CD4-positive, alpha-beta memory T cell (primary cell): ENCODE data around the gene UTY. TPM values are rescaled to one million over a fixed set of nuclear protein-coding genes. Genes with fewer than 3 reads are reported as not detected.
"Not testable (repeated sequence)": the region's sequence is repeated elsewhere in the genome, so short reads cannot be mapped to it uniquely, and the experiment has no call there.

ENCODE experiments used
- CTCF ChIA-PET: fragments of 350-600 bp; sonication (Branson Sonifier 250); formaldehyde crosslinking; loops from one replicate; lab custom pipeline; 2021; ENCODE audit warnings: inconsistent platforms; ENCODE audit not compliant: partially characterized antibody; lab: Charles Lee
- POLR2A ChIA-PET: fragments of 350-600 bp; sonication (Branson Sonifier 250); formaldehyde crosslinking; loops from one replicate; lab custom pipeline; 2021; ENCODE audit not compliant: partially characterized antibody; lab: Charles Lee
- DNase-seq, 5 donors: peaks; one replicate each; pipeline versions ENCODE4 v3.0.0 to v3.0.0-alpha.2; 2020 to 2022; ENCODE audit warnings: mixed read lengths in 1 of 5
- H3K27ac ChIP-seq: one replicate; pipeline ENCODE4 v1.7.0; 2013; ENCODE audit warnings: low read depth, low read length
- H3K27me3 ChIP-seq: 2 replicates; pipeline ENCODE4 v1.7.0; 2013; ENCODE audit warnings: mild to moderate bottlenecking, low read length, moderate library complexity; ENCODE audit not compliant: insufficient read depth
- H3K36me3 ChIP-seq: 2 replicates; pipeline ENCODE4 v1.7.0; 2013; ENCODE audit warnings: mild to moderate bottlenecking, low read length, moderate library complexity; ENCODE audit not compliant: insufficient read depth
- H3K4me1 ChIP-seq: 2 replicates; pipeline ENCODE4 v1.7.0; 2013; ENCODE audit warnings: mild to moderate bottlenecking, low read length, moderate library complexity; ENCODE audit not compliant: insufficient read depth
- H3K4me3 ChIP-seq, 2 donors: one replicate each; pipeline ENCODE4 v1.7.0; 2013; ENCODE audit warnings: low read length in 2 of 2, mild to moderate bottlenecking in 1 of 2
- H3K9me3 ChIP-seq, 2 donors: one replicate each; pipeline ENCODE4 v1.7.0; 2013; ENCODE audit warnings: low read length in 2 of 2, control low read depth in 1 of 2; ENCODE audit not compliant: control insufficient read depth in 1 of 2
- H3K27ac Mint-ChIP-seq, 7 donors: one replicate each; pipeline ENCODE4 v1.8.0; 2020 to 2021; ENCODE audit warnings: mixed read lengths in 7 of 7, mild to moderate bottlenecking in 6 of 7, inconsistent platforms in 3 of 7, moderate library complexity in 3 of 7
- H3K27me3 Mint-ChIP-seq, 2 donors: one replicate each; pipeline ENCODE4 v1.8.0; 2020 to 2021; ENCODE audit warnings: mixed read lengths in 2 of 2
- H3K36me3 Mint-ChIP-seq, 2 donors: one replicate each; pipeline ENCODE4 v1.8.0; 2020 to 2021; ENCODE audit warnings: mixed read lengths in 2 of 2, inconsistent platforms in 1 of 2, mild to moderate bottlenecking in 1 of 2
- H3K4me1 Mint-ChIP-seq, 4 donors: one replicate each; pipeline ENCODE4 v1.8.0; 2020 to 2021; ENCODE audit warnings: mixed read lengths in 4 of 4, mild to moderate bottlenecking in 1 of 4
- H3K4me3 Mint-ChIP-seq, 8 donors: one replicate each; pipeline ENCODE4 v1.8.0; 2020 to 2021; ENCODE audit warnings: mixed read lengths in 8 of 8, mild to moderate bottlenecking in 7 of 8, moderate library complexity in 6 of 8, inconsistent platforms in 3 of 8
- H3K9me3 Mint-ChIP-seq, 8 donors: one replicate each; pipeline ENCODE4 v1.8.0; 2020 to 2021; ENCODE audit warnings: mixed read lengths in 8 of 8, mild to moderate bottlenecking in 5 of 8, inconsistent platforms in 3 of 8, moderate library complexity in 1 of 8
- intact Hi-C: fragments of 100-400 bp; cut with micrococcal nuclease; formaldehyde crosslinking; loops from one replicate; pipeline ENCODE4 v1.15.1; 2023
- polyA plus RNA-seq, 2 donors: library from polyadenylated mRNA; unstranded; fragments of 300-500 nt; fragmentation: Illumina TruSeq; gene quantifications; one replicate each; pipeline ENCODE4 v1.2.3, GENCODE V29; 2021
- total RNA-seq, 2 experiments: library from RNA; stranded (reverse); gene quantifications; one replicate each; pipeline ENCODE4 v1.2.3, GENCODE V29; 2021

Gene UTY
- total and polyA plus RNA-seq, 4 experiments from 2014 or later = 70.8 to 71.8 TPM; not detected in 2

DNA sequence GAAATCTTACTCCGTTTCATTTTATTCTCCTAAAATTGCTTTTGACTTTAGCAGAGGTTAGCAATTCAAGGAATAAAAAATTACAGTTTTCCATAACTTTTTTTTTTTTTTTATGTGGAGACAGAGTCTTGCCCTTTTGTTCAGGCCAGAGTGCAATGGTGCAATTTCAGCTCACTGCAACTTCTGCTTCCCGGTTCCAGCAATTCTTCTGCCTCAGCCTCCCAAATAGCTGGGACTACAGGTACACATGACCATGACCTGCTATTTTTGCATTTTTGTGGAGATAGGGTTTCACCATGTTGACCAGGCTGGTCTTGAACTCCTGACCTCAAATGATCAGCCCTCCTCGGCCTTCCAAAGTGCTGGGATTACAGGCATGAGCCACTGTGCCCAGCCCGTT lies 179.0 kb downstream of the UTY start:
- DNase-seq = no peak
- intact Hi-C loops = no loop called here
- ChIA-PET CTCF (no interaction called here), POLR2A (no interaction called here)
- Mint-ChIP-seq H3K36me3 (peaks cover 0 to 40% of the 10 kb centered on the region in 2 donors), H3K9me3 (no peaks in the 10 kb centered on the region), H3K27ac (no peak overlapping the region), H3K27me3 (no peaks in the 10 kb centered on the region), H3K4me1 (peaks cover 0 to 7% (median under 1%) of the 10 kb centered on the region in 4 donors), H3K4me3 (no peak overlapping the region)
- Histone ChIP-seq H3K27ac (no peak overlapping the region), H3K36me3 (peaks cover 10% of the 10 kb centered on the region), H3K4me1 (no peaks in the 10 kb centered on the region), H3K9me3 (no peaks in the 10 kb centered on the region), H3K4me3 (no peak overlapping the region), H3K27me3 (no peaks in the 10 kb centered on the region)

DNA sequence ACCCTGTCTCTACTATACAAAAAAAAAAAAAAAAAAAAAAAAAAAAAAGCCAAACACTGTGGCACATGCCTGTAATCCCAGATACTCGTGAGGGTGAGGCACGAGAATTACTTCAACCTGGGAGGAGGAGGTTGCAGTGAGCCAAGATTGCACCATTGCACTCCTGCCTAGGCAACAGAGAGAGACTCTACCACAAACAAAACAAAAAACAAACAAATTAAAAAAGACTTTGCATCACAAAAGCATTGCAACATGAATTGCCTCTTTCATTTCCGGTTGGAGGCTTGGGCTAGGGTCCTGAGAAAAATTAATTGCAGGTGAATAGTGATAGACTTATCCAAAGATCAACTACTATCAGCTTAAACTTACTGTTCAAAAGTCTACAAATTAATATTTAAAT lies 180.4 kb downstream of the UTY start:
- intact Hi-C loops = no loop called here
- no peak overlapping the region for H3K4me3 ChIP-seq
- no peaks in the 10 kb centered on the region for H3K4me1 ChIP-seq
- DNase-seq = no peak
- H3K27me3 ChIP-seq = no peaks in the 10 kb centered on the region
- H3K9me3 Mint-ChIP-seq = no peaks in the 10 kb centered on the region
- peaks cover 15% of the 10 kb centered on the region for H3K36me3 ChIP-seq
- peaks cover 0 to 42% of the 10 kb centered on the region in 2 donors for H3K36me3 Mint-ChIP-seq
- no peak overlapping the region for H3K4me3 Mint-ChIP-seq
- H3K27ac ChIP-seq = no peak overlapping the region
- peaks cover 0 to 7% (median 2%) of the 10 kb centered on the region in 4 donors for H3K4me1 Mint-ChIP-seq
- no peak overlapping the region for H3K27ac Mint-ChIP-seq
- CTCF ChIA-PET = no interaction called here
- POLR2A ChIA-PET = no interaction called here
- H3K9me3 ChIP-seq = no peaks in the 10 kb centered on the region
- H3K27me3 Mint-ChIP-seq = no peaks in the 10 kb centered on the region

DNA sequence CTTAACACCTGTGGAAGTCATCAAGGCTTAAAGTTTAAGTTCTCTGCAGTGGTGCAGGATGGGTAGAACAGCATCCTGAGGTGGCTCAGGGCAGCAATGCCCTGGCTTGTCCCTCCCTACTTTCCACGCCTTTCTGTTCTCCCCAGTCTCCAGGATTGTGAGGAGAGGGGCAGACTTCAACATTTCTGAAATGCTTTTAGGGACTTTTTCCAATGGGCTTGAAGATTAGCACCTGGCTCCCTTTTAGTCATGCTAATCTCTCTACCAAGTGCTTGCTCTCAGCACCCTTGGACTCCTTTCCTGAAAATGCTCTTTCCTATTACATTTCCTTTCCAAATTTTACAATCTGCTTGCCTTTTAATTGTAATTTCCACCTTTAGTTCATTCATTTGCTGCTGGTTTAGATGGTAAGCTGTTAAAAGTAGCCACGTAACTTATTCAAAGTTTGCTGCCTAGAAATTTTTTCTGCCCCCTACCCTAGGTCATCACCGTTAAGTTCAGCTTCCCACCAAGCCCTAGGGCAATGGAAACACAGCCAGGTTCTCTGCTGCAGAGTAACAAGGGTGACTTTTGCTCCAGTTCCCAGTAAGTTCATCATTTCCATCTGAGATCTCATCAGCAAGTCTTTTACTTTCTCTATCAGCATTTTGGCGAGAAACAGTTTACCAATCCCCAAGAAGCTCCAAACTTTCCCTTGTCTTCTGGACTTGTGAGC lies 183.5 kb downstream of the UTY start:
- Histone ChIP-seq H3K36me3 (peaks cover 11% of the 10 kb centered on the region), H3K27me3 (no peaks in the 10 kb centered on the region), H3K4me1 (no peaks in the 10 kb centered on the region), H3K4me3 (no peak overlapping the region), H3K27ac (no peak overlapping the region), H3K9me3 (no peaks in the 10 kb centered on the region)
- no peak for DNase-seq
- H3K9me3 Mint-ChIP-seq = no peaks in the 10 kb centered on the region
- intact Hi-C loops = no loop called here
- H3K27me3 Mint-ChIP-seq = no peaks in the 10 kb centered on the region
- H3K4me1 Mint-ChIP-seq = peaks cover 0 to 4% (median 0%) of the 10 kb centered on the region in 4 donors
- no peak overlapping the region for H3K27ac Mint-ChIP-seq
- H3K36me3 Mint-ChIP-seq = peaks cover 0 to 42% of the 10 kb centered on the region in 2 donors
- ChIA-PET POLR2A (interaction anchor here (0.6 kb wide), 1 partner anchor 71 kb away, joined by 5 read pairs; no protein-coding TSS in a partner anchor), CTCF (no interaction called here)
- H3K4me3 Mint-ChIP-seq = no peak overlapping the region

DNA sequence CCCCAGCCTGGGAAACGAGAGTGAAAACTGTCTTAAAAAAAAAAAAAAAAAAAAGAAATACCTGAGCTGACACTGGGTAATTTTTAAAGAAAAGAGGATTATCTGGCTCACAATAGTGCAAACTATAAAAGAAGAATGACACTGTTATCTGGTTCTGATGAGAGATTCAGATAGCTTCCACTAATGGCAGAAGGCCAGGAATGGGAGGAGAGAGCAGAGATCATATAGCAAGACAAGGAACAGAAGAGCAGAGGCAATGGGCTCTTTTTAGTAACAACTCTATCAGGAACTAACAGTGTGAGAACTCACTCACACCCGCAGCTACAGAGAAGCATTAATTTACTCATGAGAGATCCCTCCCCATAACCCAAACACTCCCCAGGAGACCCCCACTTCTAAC lies 184.8 kb downstream of the UTY start:
- intact Hi-C loops = no loop called here
- ChIA-PET CTCF (no interaction called here), POLR2A (no interaction called here)
- Histone ChIP-seq H3K27ac (no peak overlapping the region), H3K4me1 (no peaks in the 10 kb centered on the region), H3K27me3 (no peaks in the 10 kb centered on the region), H3K4me3 (no peak overlapping the region), H3K9me3 (no peaks in the 10 kb centered on the region), H3K36me3 (peaks cover 11% of the 10 kb centered on the region)
- peaks cover 0 to 51% of the 10 kb centered on the region in 2 donors for H3K36me3 Mint-ChIP-seq
- no peak overlapping the region for H3K27ac Mint-ChIP-seq
- H3K9me3 Mint-ChIP-seq = no peaks in the 10 kb centered on the region
- H3K27me3 Mint-ChIP-seq = no peaks in the 10 kb centered on the region
- no peak overlapping the region for H3K4me3 Mint-ChIP-seq
- peaks cover 0 to 6% (median 0%) of the 10 kb centered on the region in 4 donors for H3K4me1 Mint-ChIP-seq
- no peak for DNase-seq

DNA sequence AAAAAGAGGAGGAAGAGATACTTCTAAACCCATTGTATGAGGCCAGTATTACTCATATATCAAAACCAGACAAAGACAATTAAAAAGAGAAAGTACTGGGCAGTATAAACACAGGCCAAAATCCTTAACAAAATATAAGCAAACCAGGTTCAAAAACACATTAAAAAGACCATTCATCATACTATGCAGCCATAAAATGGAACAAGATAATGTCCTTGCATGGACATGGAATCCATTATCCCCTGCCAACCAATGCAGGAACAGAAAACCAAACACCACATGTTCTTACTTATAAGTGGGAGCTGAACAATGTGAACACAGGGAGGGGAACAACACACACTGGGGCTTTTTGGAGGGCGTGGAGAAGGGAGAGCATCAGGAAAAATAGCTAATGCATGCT lies 188.6 kb downstream of the UTY start:
- Histone ChIP-seq H3K4me1 (no peaks in the 10 kb centered on the region), H3K27ac (no peak overlapping the region), H3K4me3 (no peak overlapping the region), H3K9me3 (no peaks in the 10 kb centered on the region), H3K36me3 (peaks cover 8% of the 10 kb centered on the region), H3K27me3 (no peaks in the 10 kb centered on the region)
- no peak for DNase-seq
- intact Hi-C loops = no loop called here
- H3K27me3 Mint-ChIP-seq = no peaks in the 10 kb centered on the region
- H3K4me1 Mint-ChIP-seq = peaks cover 0 to 6% (median 0%) of the 10 kb centered on the region in 4 donors
- H3K9me3 Mint-ChIP-seq = no peaks in the 10 kb centered on the region
- H3K27ac Mint-ChIP-seq = no peak overlapping the region
- ChIA-PET CTCF (no interaction called here), POLR2A (no interaction called here)
- H3K4me3 Mint-ChIP-seq = no peak overlapping the region
- H3K36me3 Mint-ChIP-seq = peaks cover 0 to 66% of the 10 kb centered on the region in 2 donors

DNA sequence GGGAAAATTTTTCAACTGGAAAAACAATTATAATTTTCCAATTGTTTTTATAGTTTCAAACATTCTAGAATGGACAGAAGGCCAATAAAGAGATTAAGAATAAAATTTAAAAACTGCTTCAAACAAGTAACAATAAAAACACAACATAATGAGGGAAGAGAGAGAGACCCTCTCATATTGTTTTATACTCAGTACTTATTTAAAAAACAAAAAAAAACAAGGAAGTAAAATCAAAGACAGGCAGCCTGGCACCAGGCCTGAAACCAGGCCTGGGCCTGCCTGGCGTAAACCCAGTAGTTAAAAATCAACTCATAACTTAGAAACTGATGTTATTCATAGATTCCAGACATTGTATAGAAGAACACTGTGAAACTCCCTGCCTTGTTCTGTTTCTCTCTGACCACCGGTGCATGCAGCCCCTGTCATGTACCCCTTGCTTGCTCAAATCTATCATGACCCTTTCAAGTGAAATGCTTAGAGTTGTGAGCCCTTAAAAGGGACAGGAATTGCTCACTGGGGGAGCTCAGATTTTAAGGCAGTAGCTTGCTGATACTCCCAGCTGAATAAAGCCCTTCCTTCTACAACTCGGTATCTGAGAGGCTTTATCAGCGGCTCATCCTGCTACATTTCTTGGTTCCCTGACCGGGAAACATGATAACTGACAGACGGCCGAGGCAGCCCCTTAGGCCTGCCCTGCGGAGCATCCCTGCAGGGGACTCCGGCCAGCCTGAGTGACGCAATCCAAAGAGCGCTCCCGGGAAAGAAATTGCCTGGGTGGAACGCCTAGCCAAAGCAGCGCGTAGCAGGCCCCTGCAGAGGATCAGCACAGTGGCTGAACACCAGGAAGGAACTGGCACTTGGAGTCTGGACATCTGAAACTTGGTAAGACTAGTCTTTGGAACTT lies 197.4 kb downstream of the UTY start:
- H3K27me3 ChIP-seq, POLR2A ChIA-PET, H3K27me3 Mint-ChIP-seq, H3K4me3 Mint-ChIP-seq, H3K27ac ChIP-seq, H3K9me3 ChIP-seq, H3K4me1 ChIP-seq, intact Hi-C loops, H3K36me3 ChIP-seq, H3K9me3 Mint-ChIP-seq, CTCF ChIA-PET, H3K4me3 ChIP-seq, H3K4me1 Mint-ChIP-seq, DNase-seq, H3K27ac Mint-ChIP-seq: not testable (repeated sequence)
- peaks cover 0 to 54% of the 10 kb centered on the region in 2 donors for H3K36me3 Mint-ChIP-seq

DNA sequence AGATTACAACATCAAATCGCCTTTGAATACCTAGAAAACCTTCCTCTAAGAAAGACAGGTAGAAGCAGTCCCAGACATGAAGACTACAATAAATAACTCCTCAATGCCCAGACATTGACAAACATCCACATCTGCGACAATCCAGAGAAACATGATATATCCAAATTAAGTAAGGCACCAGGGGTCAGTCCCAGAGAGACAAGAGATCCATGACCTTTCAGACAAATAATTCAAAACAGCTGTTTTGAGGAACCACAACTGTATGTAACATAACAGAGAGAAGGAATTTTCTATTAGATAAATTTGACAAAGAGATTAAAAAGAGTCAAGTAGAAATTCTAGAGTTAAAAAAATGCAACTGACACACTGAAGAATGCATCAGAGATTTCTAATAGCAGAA lies 200.3 kb downstream of the UTY start:
- peaks cover 0 to 58% of the 10 kb centered on the region in 2 donors for H3K36me3 Mint-ChIP-seq
- no peaks in the 10 kb centered on the region for H3K9me3 ChIP-seq
- CTCF ChIA-PET = no interaction called here

More for the DNA sequence above, 200.3 kb downstream of the UTY start:
- no peak overlapping the region for H3K27ac Mint-ChIP-seq
- Histone ChIP-seq H3K27me3 (no peaks in the 10 kb centered on the region), H3K36me3 (no peaks in the 10 kb centered on the region), H3K27ac (no peak overlapping the region), H3K4me1 (no peaks in the 10 kb centered on the region), H3K4me3 (no peak overlapping the region)
- intact Hi-C loops = no loop called here
- H3K27me3 Mint-ChIP-seq = no peaks in the 10 kb centered on the region
- H3K9me3 Mint-ChIP-seq = no peaks in the 10 kb centered on the region
- H3K4me3 Mint-ChIP-seq = no peak overlapping the region
- POLR2A ChIA-PET = no interaction called here
- peaks cover 0 to 3% (median 0%) of the 10 kb centered on the region in 4 donors for H3K4me1 Mint-ChIP-seq
- DNase-seq = no peak
